ENCODE results near the gene MXI1. TPM values are rescaled to one million over a fixed set of nuclear protein-coding genes. Genes with fewer than 3 reads are reported as not detected.

Gene MXI1
- total RNA-seq: 8.5 and 9.9 TPM in 2 replicates

DNA sequence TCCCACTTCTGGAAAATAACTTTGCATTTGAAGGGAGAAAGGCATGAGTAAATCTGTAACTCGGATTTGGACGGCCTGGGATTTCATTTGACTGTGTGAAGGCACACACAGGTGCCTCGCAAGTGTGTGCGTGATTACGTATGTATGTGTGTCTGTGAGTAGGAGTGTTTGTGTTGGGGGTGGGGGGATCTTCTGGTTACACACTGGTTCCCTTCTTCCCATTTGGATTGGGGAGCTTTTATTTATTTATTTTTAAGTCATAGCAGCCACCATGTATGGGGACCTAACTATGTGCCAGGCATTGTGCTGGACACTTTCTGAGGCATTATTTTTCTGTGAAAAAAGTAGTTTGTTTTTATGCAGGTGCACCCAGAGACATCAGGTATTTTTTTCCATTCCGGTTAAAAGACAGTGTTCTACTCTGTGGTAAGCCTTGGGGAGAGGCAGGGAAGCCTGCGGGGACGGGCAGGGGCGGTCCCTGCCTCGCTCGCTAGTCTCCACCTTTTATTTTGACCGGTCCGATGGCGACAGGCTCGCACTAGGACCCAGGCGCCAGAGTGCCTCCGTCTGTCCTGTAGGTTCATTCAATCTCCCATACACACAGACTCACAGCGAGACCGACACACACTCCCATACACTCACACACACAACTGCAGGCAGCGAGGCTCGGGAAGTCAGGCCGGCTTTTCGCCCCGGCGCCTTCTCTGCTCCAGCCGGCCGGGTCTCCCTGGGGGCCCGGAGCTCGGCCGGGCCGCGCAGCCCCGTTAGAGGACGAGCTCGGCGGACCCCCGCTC lies at the start of gene MXI1:
Gene MXI1 (plus strand): TSS at position 595 of the 794 bp plus-strand sequence. CDS start 204 bp downstream, outside the sequence.

DNA sequence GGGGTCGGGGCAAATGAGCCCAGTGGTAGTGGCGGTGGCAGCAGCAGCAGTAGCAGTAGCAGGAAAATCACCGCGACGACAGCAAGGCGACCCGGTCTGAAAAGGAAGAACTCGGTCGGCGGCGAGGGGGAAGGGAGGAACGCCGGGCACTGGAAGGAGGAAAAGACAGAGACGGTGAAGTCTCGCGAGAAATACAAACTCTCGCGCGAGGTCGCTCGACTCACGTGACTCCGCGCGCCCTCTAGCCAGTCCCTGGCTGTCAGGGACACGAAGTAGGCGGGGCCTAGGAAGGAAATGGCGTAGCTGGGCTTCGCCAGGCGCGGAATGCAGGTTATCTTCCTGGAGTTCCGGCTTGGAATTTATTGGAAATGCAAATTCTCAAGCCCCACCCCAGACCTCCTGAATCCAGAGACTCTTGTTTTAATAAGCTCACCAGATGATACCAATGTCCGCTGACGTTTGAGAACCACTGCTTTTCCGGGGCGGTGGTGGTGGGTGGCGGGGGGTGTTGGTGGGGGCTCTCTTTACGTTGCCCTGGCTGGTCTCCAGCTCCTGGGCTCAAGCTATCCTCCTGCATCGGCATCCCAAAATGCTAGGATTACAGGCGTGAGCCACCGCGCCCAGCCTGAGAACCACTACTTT lies 97.5 kb downstream of the MXI1 start, which contains the start of gene SMNDC1:
Gene SMNDC1 (minus strand): TSS at position 141 of the 642 bp plus-strand sequence. CDS start 1,333 bp downstream, outside the sequence.

Other genes with a start within 250 kb of the MXI1 start
- gene ADD3, start 199.6 kb upstream of the MXI1 start, total RNA-seq: 19.1 and 43.1 TPM in 2 replicates
- 3.4 and 5.5 TPM in 2 replicates for gene SMNDC1, start 97.3 kb downstream of the MXI1 start, total RNA-seq